Ishikawa (cell line): Measurements from ENCODE around the gene PNPLA2.

Experiments used
- CEBPB ChIP-seq: IDR thresholded peaks from 2 replicates; pipeline ENCODE4 v1.6.1; 2012
- CREB1 ChIP-seq: IDR thresholded peaks from 2 replicates; pipeline ENCODE4 v1.6.1; 2012; ENCODE audit warnings: low read depth
- EGR1 ChIP-seq: IDR thresholded peaks from 2 replicates; pipeline ENCODE4 v1.6.1; 2012
- EP300 ChIP-seq: IDR thresholded peaks from 2 replicates; pipeline ENCODE4 v1.6.1; 2012; ENCODE audit warnings: borderline replicate concordance
- FOXM1 ChIP-seq: IDR thresholded peaks from 2 replicates; pipeline ENCODE4 v1.6.1; 2012; ENCODE audit warnings: low read depth, borderline replicate concordance
- NFIC ChIP-seq: IDR thresholded peaks from 2 replicates; pipeline ENCODE4 v1.6.1; 2012
- RAD21 ChIP-seq: IDR thresholded peaks from 2 replicates; pipeline ENCODE4 v1.6.1; 2012; ENCODE audit warnings: low read depth
- TAF1 ChIP-seq: IDR thresholded peaks from 2 replicates; pipeline ENCODE4 v1.6.1; 2012; ENCODE audit warnings: low read depth, mild to moderate bottlenecking
- TCF12 ChIP-seq: IDR thresholded peaks from 2 replicates; pipeline ENCODE4 v1.6.1; 2012; ENCODE audit warnings: low read depth
- TEAD4 ChIP-seq: IDR thresholded peaks from 2 replicates; pipeline ENCODE4 v1.6.1; 2012
- YY1 ChIP-seq: IDR thresholded peaks from 2 replicates; pipeline ENCODE4 v1.6.1; 2012; ENCODE audit warnings: low read depth
- ZBTB7A ChIP-seq: IDR thresholded peaks from 2 replicates; pipeline ENCODE4 v1.6.1; 2012; ENCODE audit warnings: low read depth
- TF ChIP-seq, protein P1 (sequence below): IDR thresholded peaks from 2 replicates; pipeline ENCODE4 v1.6.1; 2012; ENCODE audit warnings: low read depth, mild to moderate bottlenecking
- TF ChIP-seq, protein P2 (sequence below): IDR thresholded peaks from 2 replicates; pipeline ENCODE4 v1.6.1; 2012
- TF ChIP-seq, protein P3 (sequence below): IDR thresholded peaks from 2 replicates; pipeline ENCODE4 v1.6.1; 2012

PNPLA2 gene

GRCh38 chr11:803770-804598 is 14.7 kb upstream of the PNPLA2 start:
- TF ChIP-seq, protein P1, sequence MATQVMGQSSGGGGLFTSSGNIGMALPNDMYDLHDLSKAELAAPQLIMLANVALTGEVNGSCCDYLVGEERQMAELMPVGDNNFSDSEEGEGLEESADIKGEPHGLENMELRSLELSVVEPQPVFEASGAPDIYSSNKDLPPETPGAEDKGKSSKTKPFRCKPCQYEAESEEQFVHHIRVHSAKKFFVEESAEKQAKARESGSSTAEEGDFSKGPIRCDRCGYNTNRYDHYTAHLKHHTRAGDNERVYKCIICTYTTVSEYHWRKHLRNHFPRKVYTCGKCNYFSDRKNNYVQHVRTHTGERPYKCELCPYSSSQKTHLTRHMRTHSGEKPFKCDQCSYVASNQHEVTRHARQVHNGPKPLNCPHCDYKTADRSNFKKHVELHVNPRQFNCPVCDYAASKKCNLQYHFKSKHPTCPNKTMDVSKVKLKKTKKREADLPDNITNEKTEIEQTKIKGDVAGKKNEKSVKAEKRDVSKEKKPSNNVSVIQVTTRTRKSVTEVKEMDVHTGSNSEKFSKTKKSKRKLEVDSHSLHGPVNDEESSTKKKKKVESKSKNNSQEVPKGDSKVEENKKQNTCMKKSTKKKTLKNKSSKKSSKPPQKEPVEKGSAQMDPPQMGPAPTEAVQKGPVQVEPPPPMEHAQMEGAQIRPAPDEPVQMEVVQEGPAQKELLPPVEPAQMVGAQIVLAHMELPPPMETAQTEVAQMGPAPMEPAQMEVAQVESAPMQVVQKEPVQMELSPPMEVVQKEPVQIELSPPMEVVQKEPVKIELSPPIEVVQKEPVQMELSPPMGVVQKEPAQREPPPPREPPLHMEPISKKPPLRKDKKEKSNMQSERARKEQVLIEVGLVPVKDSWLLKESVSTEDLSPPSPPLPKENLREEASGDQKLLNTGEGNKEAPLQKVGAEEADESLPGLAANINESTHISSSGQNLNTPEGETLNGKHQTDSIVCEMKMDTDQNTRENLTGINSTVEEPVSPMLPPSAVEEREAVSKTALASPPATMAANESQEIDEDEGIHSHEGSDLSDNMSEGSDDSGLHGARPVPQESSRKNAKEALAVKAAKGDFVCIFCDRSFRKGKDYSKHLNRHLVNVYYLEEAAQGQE = no peak
- TF ChIP-seq EP300 (no peak), EGR1 (no peak), RAD21 (no peak), TAF1 (no peak), TCF12 (no peak), ZBTB7A (no peak), CREB1 (no peak), TEAD4 (no peak), YY1 (no peak), FOXM1 (no peak), NFIC (no peak), CEBPB (no peak)
- TF ChIP-seq, protein P2, sequence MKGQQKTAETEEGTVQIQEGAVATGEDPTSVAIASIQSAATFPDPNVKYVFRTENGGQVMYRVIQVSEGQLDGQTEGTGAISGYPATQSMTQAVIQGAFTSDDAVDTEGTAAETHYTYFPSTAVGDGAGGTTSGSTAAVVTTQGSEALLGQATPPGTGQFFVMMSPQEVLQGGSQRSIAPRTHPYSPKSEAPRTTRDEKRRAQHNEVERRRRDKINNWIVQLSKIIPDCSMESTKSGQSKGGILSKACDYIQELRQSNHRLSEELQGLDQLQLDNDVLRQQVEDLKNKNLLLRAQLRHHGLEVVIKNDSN = no peak
- TF ChIP-seq, protein P3, sequence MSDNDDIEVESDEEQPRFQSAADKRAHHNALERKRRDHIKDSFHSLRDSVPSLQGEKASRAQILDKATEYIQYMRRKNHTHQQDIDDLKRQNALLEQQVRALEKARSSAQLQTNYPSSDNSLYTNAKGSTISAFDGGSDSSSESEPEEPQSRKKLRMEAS = no peak

DNA sequence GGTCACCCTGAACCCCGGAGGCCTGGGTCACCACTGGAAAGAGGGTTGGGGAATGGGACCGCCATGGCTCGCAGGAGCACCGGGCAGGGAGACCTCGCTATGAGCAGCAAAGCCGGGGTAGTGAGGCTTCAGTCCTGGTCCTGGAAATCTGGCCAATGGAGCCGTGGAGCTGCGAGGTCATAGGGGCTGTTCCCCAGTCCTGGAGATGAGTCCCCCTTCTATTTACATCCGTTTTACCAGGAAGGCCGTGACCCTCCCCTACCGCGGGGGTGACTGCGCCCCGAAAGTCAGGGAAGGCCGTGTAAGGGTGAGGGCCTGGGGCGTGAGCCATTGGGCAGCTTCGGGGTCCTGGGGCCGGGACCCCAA is 14.1 kb upstream of the PNPLA2 start:
- TF ChIP-seq TAF1 (no peak), EGR1 (no peak), YY1 (no peak), TCF12 (no peak), EP300 (no peak), FOXM1 (no peak), NFIC (no peak)
- TF ChIP-seq, protein P3 = no peak
- TF ChIP-seq, protein P2 = no peak

DNA sequence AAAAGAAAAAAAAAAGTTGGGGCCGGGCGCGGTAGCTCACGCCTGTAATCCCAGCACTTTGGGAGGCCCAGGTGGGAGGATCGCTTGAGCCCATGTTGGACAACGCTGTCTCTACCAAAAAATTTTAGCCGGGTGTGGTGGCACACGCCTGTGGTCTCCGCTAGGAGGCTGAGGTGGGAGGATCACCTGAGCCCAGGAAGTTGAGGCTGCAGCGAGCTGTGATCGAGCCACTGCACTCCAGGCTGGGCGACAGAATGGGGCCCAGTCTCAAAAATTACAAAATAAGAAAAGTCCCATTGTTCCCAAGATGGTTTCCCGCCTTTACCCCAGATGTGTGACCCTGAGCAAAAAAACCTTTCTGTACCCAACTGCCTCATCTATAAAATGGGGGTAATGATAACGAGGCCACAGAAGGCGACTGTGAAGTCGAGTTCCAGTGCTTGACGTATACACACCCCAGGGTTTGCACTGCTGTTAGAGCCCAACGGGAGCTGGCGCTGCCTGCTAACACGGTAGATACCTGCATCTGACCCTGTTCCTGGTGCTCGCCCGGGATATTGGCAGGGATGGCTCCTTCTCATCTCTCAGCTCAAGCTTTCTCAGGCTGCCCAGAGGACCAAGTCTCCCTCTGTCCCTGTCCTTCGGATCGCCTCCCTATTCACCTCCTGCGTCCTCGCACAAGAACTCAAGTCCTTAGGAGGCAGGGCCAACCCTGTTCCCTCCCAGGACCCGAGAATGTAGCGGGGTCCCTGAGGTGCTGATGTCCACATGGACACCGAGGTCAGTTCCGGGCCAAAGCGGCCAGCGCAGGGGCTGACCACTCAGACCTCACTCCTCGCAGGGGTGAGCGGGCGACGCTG is 10.1 kb upstream of the PNPLA2 start:
- TF ChIP-seq CREB1 (no peak), EGR1 (no peak), ZBTB7A (no peak)

- TF ChIP-seq CEBPB (no peak), TEAD4 (no peak), NFIC (peak; percentile 25; the same call in 1 of the 2 replicates), ZBTB7A (0 out of 2 replicates have a peak, but pooled peaks have one; percentile 27), YY1 (peak; percentile 82), CREB1 (peak; percentile 96), EP300 (peak; percentile 24; the same call in 1 of the 2 replicates), RAD21 (no peak; the same call in 1 of the 2 replicates), EGR1 (peak; percentile 90), FOXM1 (no peak), TCF12 (peak; percentile 66), TAF1 (peak; percentile 90)
- TF ChIP-seq, protein P2 = peak; percentile 29; the same call in 1 of the 2 replicates
- TF ChIP-seq, protein P1 = no peak
- TF ChIP-seq, protein P3 = peak; percentile 90
Observed at GRCh38 chr11:809287-810039, 9.3 kb upstream of the PNPLA2 start, which contains the start of gene RPLP2. RPLP2 (plus strand) TSS chr11:809967; CDS start chr11:810235, 268 bp downstream.
